GM19328 (cell line): ENCODE results near the gene PRODH2.
"Not testable (repeated sequence)": the region's sequence is repeated elsewhere in the genome, so short reads cannot be mapped to it uniquely, and the experiment has no call there.

Experiments used
- ATAC-seq: cut with Tn5 transposase; IDR thresholded peaks from one replicate; pipeline ENCODE4 v1.9.1; 2021; ENCODE audit warnings: mild to moderate bottlenecking, moderate library complexity; ENCODE audit not compliant: unreplicated experiment

The PRODH2 gene

DNA sequence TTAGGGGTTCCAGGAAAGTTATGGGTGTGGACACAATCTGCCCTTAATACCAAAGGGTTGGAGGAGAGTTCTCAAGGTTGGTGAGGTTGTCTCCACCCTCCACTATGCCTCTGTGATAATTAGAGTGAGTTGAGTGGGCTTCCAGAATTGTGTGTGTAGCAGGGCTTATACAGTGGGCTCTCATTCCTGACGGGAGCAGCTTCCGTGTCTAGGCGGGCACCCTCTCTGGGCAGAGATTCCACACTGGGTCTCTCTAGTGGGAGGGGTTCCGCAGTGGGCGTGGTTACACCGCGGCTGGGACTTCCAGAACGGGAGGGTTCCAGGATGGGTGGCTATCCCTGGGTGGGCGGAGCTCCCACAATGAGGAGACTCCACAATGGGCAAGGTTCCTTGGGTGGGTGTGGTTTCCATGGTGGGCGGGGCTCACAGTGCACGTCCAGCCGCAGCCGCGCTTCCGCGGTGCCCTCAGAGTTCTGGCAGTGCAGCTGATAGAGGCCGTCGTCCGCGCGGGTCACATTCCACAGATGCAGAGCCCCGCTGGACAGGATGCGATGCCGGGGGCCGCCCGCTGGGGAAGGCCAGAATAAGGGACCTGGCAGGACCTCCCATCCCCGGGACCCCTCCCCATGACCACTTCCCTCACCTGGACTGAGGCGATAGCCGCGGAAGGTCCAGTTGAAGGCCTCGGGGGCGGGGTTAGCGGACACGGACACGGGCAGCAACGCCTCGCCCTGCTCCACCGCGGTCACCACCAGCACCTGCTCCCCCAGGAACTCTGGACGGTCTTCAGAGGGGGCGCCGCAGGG, 31.2 kb upstream of the PRODH2 start:
- ATAC-seq = no peak

- ATAC-seq = no peak
Observed at GRCh38 chr19:35842666-35843272, 30.1 kb upstream of the PRODH2 start.

DNA sequence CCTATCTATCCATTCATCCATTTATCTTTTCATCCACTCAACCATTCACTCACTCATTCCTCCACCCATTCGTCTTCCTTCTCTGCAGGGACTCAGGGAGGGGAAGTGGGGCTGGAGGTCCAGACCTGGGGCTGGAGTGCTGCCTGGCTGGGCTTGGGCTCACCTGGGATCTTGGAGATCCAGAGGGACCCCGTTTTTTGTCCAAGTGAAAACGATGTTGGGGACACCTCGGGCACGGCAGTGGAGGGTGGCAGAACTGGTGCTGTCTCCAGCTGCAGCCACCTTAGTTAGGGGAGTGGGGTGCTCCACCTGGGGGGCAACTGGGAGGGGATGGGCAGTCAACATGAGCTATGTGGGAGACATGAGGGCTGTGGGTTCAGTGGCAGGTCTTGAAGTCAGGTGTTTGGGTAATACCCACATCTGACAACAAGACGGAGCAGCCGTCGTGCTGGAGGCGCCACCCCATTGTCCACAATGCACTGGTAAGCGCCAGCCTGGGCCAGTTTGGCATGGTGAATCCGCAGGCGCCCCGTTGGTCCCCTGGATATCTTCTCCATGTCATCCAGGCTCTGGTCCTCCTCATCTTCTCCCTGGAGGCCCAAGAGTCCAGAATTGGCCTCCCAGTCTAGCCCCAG, 29.4 kb upstream of the PRODH2 start:
- no peak for ATAC-seq

DNA sequence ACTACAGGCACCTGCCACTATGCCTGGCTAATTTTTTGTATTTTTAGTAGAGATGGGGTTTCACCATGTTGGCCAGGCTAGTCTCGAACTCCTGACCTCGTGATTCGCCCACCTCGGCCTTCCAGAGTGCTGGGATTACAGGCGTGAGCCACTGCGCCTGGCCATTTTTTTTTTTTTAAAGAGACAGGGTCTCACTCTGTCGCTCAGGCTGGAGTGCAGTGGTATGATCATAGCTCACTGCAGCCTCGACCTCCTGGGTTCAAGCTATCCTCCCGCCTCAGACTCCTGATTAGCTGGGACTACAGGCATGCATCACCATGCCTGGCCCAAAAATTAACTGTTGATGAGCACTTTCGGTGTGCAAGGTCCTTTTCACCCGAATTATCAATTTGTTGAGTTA, 23.5 kb upstream of the PRODH2 start:
- not testable (repeated sequence) for ATAC-seq

DNA sequence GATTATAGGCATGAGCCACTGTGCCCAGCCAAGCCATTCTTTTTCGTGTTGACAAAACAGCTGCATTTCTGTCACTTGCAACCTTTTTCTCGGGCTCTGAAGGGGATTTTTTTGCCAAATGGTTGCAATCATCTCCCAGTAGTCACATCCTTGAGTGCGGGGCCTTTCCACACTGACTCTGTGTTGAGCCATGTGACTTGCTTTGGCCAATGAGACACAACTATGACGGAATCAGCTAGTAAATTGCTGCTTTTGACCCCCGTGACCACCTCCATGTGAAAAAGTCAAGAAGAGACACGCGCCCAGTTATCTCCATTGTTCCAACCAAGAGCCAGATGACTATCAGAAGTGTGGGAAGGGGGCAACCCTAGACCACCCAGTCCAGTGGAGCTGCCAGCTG, 21.3 kb upstream of the PRODH2 start:
- ATAC-seq = no peak

- no peak for ATAC-seq
Observed at GRCh38 chr19:35832054-35832453, 19.4 kb upstream of the PRODH2 start.

DNA sequence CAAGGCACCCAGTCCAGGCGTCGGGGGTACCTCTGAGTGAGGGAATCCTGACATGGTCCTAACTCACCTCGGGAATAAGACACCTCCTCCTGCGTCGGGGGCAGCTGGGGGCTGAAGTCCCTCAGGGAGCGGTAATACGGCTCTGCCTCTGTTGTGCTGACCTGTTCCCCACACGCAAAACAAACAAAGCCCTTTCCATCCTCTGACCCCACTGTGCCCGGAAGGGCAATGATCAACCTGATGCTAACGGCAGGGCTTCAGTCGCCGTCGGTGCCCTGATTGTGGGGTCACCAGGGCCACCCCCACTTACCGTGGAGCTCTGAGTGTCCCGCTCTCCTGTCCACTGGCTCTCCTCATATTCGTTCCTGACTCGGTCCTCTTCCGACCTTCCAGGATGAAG, 18.3 kb upstream of the PRODH2 start:
- ATAC-seq = no peak

GRCh38 chr19:35828692-35829301, 16.2 kb upstream of the PRODH2 start:
- ATAC-seq = no peak

DNA sequence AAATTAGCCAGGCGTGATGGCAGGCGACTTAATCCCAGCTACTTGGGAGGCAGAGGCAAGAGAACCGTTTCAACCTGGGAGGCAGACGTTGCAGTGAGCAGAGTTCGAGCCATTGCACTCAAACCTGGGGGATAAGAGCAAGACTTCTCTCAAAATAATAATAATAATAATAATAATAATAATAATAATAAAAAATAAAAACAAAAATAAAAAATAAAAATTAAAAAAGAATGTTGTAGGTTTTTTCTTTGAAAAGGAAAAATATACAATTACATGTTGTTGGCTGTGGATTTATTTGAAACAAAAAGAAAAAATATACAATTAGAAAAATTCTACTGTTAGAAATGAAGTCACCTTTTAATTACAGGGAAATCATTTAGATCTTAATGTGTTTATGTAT, 11.5 kb upstream of the PRODH2 start:
- ATAC-seq = no peak

DNA sequence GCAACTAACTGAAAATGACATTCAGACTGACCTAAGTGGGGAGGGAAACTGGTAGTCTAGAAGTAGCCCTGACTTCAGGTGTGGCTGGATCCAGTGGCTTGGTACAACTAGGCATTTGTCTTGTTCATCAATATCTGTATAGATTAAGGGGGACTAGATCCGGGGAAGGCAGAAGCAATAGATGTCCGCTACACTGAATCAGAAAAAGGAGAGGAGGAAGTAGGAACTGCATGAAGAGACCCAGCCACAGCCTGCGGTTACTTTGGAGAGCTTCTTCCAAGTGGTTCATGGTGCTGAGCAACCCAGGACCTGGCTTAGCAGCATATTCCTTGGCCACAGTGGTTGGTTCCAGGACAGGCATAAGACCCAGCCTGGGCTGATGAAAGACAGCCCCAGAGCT, 9.9 kb upstream of the PRODH2 start:
- ATAC-seq = no peak

- ATAC-seq = no peak
Observed at GRCh38 chr19:35818445-35818844, 5.8 kb upstream of the PRODH2 start.

GRCh38 chr19:35816846-35817245, 4.2 kb upstream of the PRODH2 start:
- ATAC-seq = no peak

DNA sequence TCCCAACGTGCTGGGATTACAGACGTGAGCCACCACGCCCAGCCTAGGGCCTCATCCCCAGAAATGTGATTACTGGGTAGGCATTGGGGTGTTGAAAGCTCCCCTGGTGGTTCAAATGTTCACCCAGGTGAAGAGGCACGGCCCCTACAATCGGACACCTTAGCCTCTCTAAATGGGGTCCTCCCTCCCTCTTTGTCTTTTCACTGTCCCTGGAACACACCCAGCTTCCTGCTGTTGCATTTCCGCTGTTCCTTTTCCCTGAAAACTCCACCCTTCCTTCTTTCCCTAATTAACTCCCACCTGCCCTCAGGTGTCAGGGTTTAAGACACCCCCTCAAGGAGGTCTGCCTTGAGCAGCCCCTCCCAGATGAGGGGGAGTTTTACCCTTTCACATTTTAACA, 3.6 kb upstream of the PRODH2 start:
- no peak for ATAC-seq

DNA sequence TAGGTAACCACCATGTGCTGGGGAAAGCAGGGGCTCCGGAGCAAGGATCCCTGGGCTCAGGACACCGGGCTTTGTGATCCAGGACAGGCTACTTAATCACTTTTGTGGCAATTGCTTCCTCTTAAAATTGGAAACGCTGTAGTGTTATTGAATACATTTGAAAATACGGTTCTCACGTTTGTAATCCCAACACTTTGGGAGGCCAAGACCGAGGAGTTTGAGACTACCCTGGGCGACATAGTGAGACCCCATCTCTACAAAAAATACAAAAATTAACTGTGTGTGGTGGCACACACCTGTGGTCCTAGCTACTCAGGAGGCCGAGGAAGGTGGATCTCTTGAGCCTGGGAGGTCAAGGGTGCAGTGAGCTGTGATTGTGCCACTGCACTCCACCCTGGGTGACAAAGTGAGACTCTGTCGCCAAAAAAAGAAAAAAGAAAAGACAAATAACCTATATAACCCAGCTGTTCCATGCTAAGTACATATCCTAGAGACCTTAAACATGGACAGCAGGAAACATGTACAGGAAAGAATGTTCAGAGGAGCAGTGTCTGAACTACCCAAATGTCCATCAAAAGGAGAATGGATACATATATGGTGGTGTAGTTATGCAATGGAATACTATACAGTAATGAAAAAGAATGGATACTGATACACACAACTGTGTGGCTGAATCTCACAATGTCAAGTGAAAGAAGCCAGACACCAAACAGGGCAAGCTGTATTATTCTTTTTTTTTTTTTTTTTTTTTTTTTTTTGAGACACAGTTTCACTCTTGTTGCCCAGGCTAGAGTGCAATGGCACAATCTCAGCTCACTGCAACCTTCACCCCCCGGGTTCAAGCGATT, 622 bp upstream of the PRODH2 start:
- ATAC-seq = no peak

- ATAC-seq = no peak
Observed at GRCh38 chr19:35811317-35812219, 1.1 kb downstream of the PRODH2 start.

DNA sequence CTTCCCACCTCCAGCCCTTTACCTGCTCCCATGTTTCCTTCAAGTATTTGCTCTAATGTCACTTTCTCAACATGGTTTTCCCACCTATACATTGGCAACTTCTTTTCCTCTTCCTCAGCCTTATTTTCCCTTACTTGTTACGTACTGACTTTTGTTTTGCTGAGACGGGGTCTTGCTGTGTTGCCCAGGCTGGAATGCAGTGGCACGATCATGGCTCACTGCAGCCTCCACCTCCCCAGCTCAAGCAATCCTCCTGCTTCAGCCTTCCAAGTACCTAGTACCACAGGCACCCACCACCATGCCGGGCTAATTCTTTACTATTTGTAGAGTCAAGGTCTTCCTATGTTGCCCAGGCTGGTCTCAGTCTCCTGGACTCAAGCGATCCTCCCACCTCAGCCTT, 5.0 kb downstream of the PRODH2 start:
- no peak for ATAC-seq

DNA sequence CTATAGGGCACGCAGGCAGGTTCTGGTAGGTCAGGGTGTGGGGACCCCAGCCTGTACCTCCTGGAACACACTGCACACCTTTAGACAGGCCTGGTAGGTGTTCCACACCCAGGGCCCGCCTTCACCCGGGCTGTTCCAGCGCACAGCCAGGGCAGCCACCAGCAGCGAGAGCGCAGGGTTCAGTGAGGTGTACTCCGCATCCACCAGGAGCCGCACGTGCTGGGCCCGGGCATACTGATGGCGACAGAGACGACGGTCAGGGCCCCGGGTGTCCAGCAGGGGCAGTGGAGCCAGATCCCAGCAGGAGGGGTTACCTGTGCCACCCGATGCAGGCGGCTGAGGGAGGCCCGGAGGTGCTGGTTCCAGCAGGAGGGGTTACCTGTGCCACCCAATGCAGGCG, 6.0 kb downstream of the PRODH2 start:
- ATAC-seq = no peak

- ATAC-seq = no peak
Observed at GRCh38 chr19:35805526-35806102, 7.0 kb downstream of the PRODH2 start.

DNA sequence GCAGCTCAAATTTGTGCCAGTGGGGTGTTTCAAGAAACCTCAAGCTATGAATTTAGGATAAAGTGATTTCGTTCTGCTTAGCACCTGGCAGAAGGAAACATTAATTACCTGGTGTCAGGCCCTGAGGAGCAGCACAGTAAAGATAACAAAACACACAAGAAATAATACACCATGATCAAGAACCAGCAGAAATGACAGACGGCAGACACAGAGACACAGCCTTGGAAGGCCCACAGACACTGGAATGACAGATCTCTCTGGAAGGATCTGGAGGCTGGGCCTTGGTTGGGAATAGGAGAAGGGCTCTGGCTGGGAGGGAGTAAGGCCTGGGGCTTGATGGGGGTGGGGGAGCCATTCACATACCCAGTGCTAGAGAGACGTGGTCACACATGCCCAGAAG, 10.8 kb downstream of the PRODH2 start:
- ATAC-seq = no peak

DNA sequence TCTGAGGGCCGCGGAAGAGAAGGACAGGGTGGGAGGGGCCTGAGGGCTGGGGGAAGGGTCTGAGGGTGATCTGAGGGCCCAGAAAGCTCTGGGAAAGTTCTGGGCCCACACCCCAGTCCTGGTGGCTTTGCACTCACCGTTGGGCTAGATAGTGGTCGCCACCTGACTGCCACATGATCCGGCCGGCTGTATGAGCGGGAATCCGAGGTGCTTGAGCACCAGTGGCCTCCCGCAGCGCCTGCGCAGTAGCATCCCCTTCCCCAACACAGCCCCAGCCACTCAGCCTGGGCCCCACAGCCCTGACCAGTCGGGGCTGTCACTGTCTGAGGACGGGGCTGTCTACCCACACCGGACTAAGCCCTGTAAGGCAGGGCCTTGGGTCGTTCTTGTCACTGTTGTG, 15.0 kb downstream of the PRODH2 start:
- no peak for ATAC-seq
